ENCODE measurements around the gene PRR35. TPM values are rescaled to one million over a fixed set of nuclear protein-coding genes. Genes with fewer than 3 reads are reported as not detected.

Gene PRR35
- polyA plus RNA-seq, 3 donors, result not detected

GRCh38 chr16:608019-608418, 47.8 kb downstream of the PRR35 start:
- Histone ChIP-seq H3K36me3 (replicated peaks in 1 of 2; ENCODE audit: control insufficient read depth in 1 of 2, insufficient read depth in 2 of 2, low read length in 2 of 2) (no peaks in the 10 kb centered on the region), H3K4me3 (replicated peaks in 1 of 3; ENCODE audit: low read depth in 2 of 3, low read length in 3 of 3) (no peak overlapping the region), H3K27ac (ENCODE audit: low read depth in 1 of 2, low read length in 2 of 2) (no peak overlapping the region), H3K9ac (ENCODE audit: insufficient read depth, low read length, poor library complexity, severe bottlenecking) (no peak overlapping the region), H3K79me2 (ENCODE audit: insufficient read depth, low read length) (peaks cover 80% of the 10 kb centered on the region), H3K9me3 (replicated peaks in 1 of 2; ENCODE audit: control insufficient read depth in 1 of 2, insufficient read depth in 1 of 2, low read length in 2 of 2) (peaks cover 0 to 9% of the 10 kb centered on the region in 2 donors), H2AFZ (ENCODE audit: insufficient read depth, low read depth, low read length, poor library complexity, severe bottlenecking) (no peak overlapping the region), H3K4me1 (ENCODE audit: control insufficient read depth in 1 of 2, insufficient read depth in 2 of 2, low read length in 2 of 2) (no peaks in the 10 kb centered on the region), H3K27me3 (ENCODE audit: control insufficient read depth in 2 of 2, insufficient read depth in 2 of 2, low read length in 2 of 2) (no peaks in the 10 kb centered on the region), H4K20me1 (ENCODE audit: insufficient read depth, low read length) (peaks cover 82% of the 10 kb centered on the region), H3K4me2 (replicated peaks; ENCODE audit: extremely low read depth, low read length, poor library complexity, severe bottlenecking) (no peak overlapping the region)
- intact Hi-C loops (cut with micrococcal nuclease), result no loop called here
- H3K4me3 Mint-ChIP-seq, result no peak overlapping the region
- peaks cover 8 to 32% of the 10 kb centered on the region in 2 donors for H3K36me3 Mint-ChIP-seq
- no peak for DNase-seq
- peaks cover 0 to 24% (median 9%) of the 10 kb centered on the region in 7 donors for H3K9me3 Mint-ChIP-seq
- 100% methylated on average over 2 of the region's 10 CpGs for WGBS (ENCODE audit: insufficient coverage)
- TF ChIP-seq, protein P1, sequence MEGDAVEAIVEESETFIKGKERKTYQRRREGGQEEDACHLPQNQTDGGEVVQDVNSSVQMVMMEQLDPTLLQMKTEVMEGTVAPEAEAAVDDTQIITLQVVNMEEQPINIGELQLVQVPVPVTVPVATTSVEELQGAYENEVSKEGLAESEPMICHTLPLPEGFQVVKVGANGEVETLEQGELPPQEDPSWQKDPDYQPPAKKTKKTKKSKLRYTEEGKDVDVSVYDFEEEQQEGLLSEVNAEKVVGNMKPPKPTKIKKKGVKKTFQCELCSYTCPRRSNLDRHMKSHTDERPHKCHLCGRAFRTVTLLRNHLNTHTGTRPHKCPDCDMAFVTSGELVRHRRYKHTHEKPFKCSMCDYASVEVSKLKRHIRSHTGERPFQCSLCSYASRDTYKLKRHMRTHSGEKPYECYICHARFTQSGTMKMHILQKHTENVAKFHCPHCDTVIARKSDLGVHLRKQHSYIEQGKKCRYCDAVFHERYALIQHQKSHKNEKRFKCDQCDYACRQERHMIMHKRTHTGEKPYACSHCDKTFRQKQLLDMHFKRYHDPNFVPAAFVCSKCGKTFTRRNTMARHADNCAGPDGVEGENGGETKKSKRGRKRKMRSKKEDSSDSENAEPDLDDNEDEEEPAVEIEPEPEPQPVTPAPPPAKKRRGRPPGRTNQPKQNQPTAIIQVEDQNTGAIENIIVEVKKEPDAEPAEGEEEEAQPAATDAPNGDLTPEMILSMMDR (IDR thresholded peaks at IDR 0.05), result no peak
- H3K27ac Mint-ChIP-seq, result peak overlapping the region in 1 of 7 donors; percentile 54
- no peaks in the 10 kb centered on the region for H3K27me3 Mint-ChIP-seq (ENCODE audit: low read depth in 3 of 3)
- peaks cover 9% of the 10 kb centered on the region for H3K4me1 Mint-ChIP-seq

DNA sequence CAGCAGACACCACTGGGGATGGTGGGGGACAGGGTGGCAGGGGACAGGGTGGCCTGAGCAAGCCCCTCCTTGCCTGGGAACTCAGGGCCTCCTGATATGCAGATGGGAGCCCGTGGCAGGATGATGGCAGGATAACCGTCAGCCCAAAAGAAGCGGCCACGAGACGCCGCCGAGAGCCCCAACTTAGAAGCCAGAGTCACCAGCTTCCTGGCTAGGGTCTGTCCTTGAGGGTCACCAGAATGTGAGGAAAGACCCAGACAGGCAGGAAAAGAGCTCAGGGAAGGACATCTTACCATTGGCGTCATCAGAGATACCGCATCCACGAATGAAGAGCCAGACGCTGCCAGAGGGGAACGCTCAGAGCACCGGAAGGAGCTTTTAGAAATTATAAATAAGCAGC, 49.1 kb downstream of the PRR35 start:
- Mint-ChIP-seq H3K9me3 (peaks cover 0 to 24% (median 9%) of the 10 kb centered on the region in 7 donors), H3K4me1 (peaks cover 6% of the 10 kb centered on the region), H3K36me3 (peaks cover 16 to 33% of the 10 kb centered on the region in 2 donors), H3K4me3 (no peak overlapping the region), H3K27ac (peak overlapping the region in 1 of 7 donors; percentile 63), H3K27me3 (ENCODE audit: low read depth in 3 of 3) (peaks cover 0 to 2% (median 0%) of the 10 kb centered on the region in 3 donors)
- Histone ChIP-seq H3K27me3 (ENCODE audit: control insufficient read depth in 2 of 2, insufficient read depth in 2 of 2, low read length in 2 of 2) (no peaks in the 10 kb centered on the region), H3K9ac (ENCODE audit: insufficient read depth, low read length, poor library complexity, severe bottlenecking) (no peak overlapping the region), H2AFZ (ENCODE audit: insufficient read depth, low read depth, low read length, poor library complexity, severe bottlenecking) (no peak overlapping the region), H3K4me1 (ENCODE audit: control insufficient read depth in 1 of 2, insufficient read depth in 2 of 2, low read length in 2 of 2) (no peaks in the 10 kb centered on the region), H3K4me3 (replicated peaks in 1 of 3; ENCODE audit: low read depth in 2 of 3, low read length in 3 of 3) (no peak overlapping the region), H3K27ac (ENCODE audit: low read depth in 1 of 2, low read length in 2 of 2) (no peak overlapping the region), H3K9me3 (replicated peaks in 1 of 2; ENCODE audit: control insufficient read depth in 1 of 2, insufficient read depth in 1 of 2, low read length in 2 of 2) (peaks cover 0 to 9% of the 10 kb centered on the region in 2 donors), H4K20me1 (ENCODE audit: insufficient read depth, low read length) (peaks cover 81% of the 10 kb centered on the region), H3K36me3 (replicated peaks in 1 of 2; ENCODE audit: control insufficient read depth in 1 of 2, insufficient read depth in 2 of 2, low read length in 2 of 2) (peaks cover 7 to 10% of the 10 kb centered on the region in 2 donors), H3K79me2 (ENCODE audit: insufficient read depth, low read length) (peaks cover 78% of the 10 kb centered on the region), H3K4me2 (replicated peaks; ENCODE audit: extremely low read depth, low read length, poor library complexity, severe bottlenecking) (no peak overlapping the region)
- TF ChIP-seq, protein P1 (IDR thresholded peaks at IDR 0.05), result no peak
- intact Hi-C loops (cut with micrococcal nuclease), result no loop called here
- WGBS (ENCODE audit: insufficient coverage), result 96% methylated on average over 8 of the region's 13 CpGs
- no peak for DNase-seq
